Endothelial cell of umbilical vein (primary cell): ENCODE measurements around the gene C12orf50. TPM values are rescaled to one million over a fixed set of nuclear protein-coding genes. Genes with fewer than 3 reads are reported as not detected.

ENCODE experiments used
- BruUV-seq: library from RNA; stranded (reverse); fragments of 400-500 nt; replicated peaks from 2 replicates; lab custom pipeline; 2021; lab: Mats Ljungman, UMichigan
- CTCF ChIA-PET: fragments of 300-600, 350-600 bp; sonication (Branson Sonifier 250); formaldehyde crosslinking; loops from one replicate; lab custom pipeline; 2021; ENCODE audit warnings: antibody characterized with exemption, inconsistent platforms; lab: Charles Lee
- POLR2A ChIA-PET: fragments of 300-600, 350-600 bp; sonication (Branson Sonifier 250); formaldehyde crosslinking; loops from one replicate; lab custom pipeline; 2021; ENCODE audit warnings: antibody characterized with exemption, inconsistent platforms; lab: Charles Lee
- DNase-seq: peaks from one replicate; pipeline ENCODE4 v3.0.0-alpha.2; 2011; ENCODE audit warnings: low read depth, low spot score
- FAIRE-seq: peaks from 2 replicates; lab custom pipeline; 2011; peaks lifted over from hg19 to GRCh38; lab: Jason Lieb, UNC
- H2AFZ ChIP-seq: 2 replicates; pipeline ENCODE4 v1.6.0; 2012; ENCODE audit warnings: low read depth, low read length, control low read depth, inconsistent platforms
- H3K27ac ChIP-seq: 2 replicates; pipeline ENCODE4 v1.5.1; 2011; ENCODE audit warnings: low read depth, mild to moderate bottlenecking, control low read depth, low read length, moderate library complexity; ENCODE audit not compliant: insufficient read depth
- H3K27me3 ChIP-seq, 2 experiments: 2 replicates each; pipeline versions ENCODE4 v1.6.0 to v1.6.1; 2011; ENCODE audit warnings: low read length in 2 of 2, mixed read lengths in 1 of 2; ENCODE audit not compliant: control insufficient read depth in 2 of 2, insufficient read depth in 2 of 2
- H3K36me3 ChIP-seq, 2 experiments: 2 replicates in 1 of 2; 3 replicates in 1 of 2; pipeline ENCODE4 v1.5.1; 2011; ENCODE audit warnings: low read length in 2 of 2, mild to moderate bottlenecking in 1 of 2, moderate library complexity in 1 of 2; ENCODE audit not compliant: control insufficient read depth in 2 of 2, insufficient read depth in 2 of 2; ENCODE audit errors: extremely low read depth in 1 of 2
- H3K4me1 ChIP-seq: 3 replicates; pipeline ENCODE4 v1.5.1; 2011; ENCODE audit warnings: mild to moderate bottlenecking, low read length; ENCODE audit not compliant: control insufficient read depth, insufficient read depth; ENCODE audit errors: extremely low read depth
- H3K4me2 ChIP-seq: 2 replicates; pipeline ENCODE4 v1.6.1; 2011; ENCODE audit warnings: low read length, control low read depth, mixed read lengths; ENCODE audit not compliant: insufficient read depth
- H3K4me3 ChIP-seq, 3 experiments: fragments of 200-600 bp in 1 of 3; sonication (generic), shearing (Covaris generic) in 1 of 3; replicated peaks in 1 of 3; 2 replicates each; pipeline ENCODE4 v1.5.1; 2011 to 2016; ENCODE audit warnings: control low read depth in 3 of 3, low read length in 3 of 3, mild to moderate bottlenecking in 2 of 3, inconsistent platforms in 1 of 3, low read depth in 1 of 3, moderate library complexity in 1 of 3; ENCODE audit not compliant: insufficient read depth in 1 of 3
- H3K79me2 ChIP-seq: 2 replicates; pipeline ENCODE4 v1.6.0; 2012; ENCODE audit warnings: low read length, inconsistent platforms; ENCODE audit not compliant: control insufficient read depth, insufficient read depth
- H3K9ac ChIP-seq: replicated peaks from 2 replicates; pipeline ENCODE3; 2011; ENCODE audit warnings: low read length, control low read depth; ENCODE audit not compliant: insufficient read depth; ENCODE audit errors: extremely low read depth
- H3K9me1 ChIP-seq: replicated peaks from 3 replicates; pipeline ENCODE4 v1.6.0; 2011; ENCODE audit warnings: mild to moderate bottlenecking, low read length; ENCODE audit not compliant: control insufficient read depth, insufficient read depth; ENCODE audit errors: extremely low read depth
- H3K9me3 ChIP-seq: replicated peaks from 2 replicates; pipeline ENCODE4 v1.5.1; 2012; ENCODE audit warnings: low read length, inconsistent platforms; ENCODE audit not compliant: control insufficient read depth, insufficient read depth
- H4K20me1 ChIP-seq: replicated peaks from 2 replicates; pipeline ENCODE3; 2011; ENCODE audit warnings: mild to moderate bottlenecking, low read length; ENCODE audit not compliant: control insufficient read depth, insufficient read depth; ENCODE audit errors: extremely low read depth
- CTCF ChIP-seq, 2 donors: IDR thresholded peaks; 1 replicate in 1 of 2; 2 replicates in 1 of 2; pipeline ENCODE4 v1.5.1; 2011; ENCODE audit warnings: low read length in 2 of 2, mild to moderate bottlenecking in 2 of 2, moderate library complexity in 2 of 2, control low read depth in 1 of 2, inconsistent platforms in 1 of 2, low read depth in 1 of 2; ENCODE audit not compliant: insufficient read depth in 1 of 2; ENCODE audit errors: extremely low read depth in 1 of 2
- EZH2 ChIP-seq: IDR thresholded peaks from 2 replicates; pipeline ENCODE4 v1.6.1; 2012; ENCODE audit warnings: borderline replicate concordance, low read depth, mild to moderate bottlenecking, moderate library complexity, low read length, inconsistent platforms; ENCODE audit not compliant: severe bottlenecking
- FOS ChIP-seq: IDR thresholded peaks from 2 replicates; pipeline ENCODE4 v1.6.1; 2011; ENCODE audit warnings: mild to moderate bottlenecking, low read length, moderate library complexity, borderline replicate concordance; ENCODE audit not compliant: insufficient read depth
- GATA2 ChIP-seq: IDR thresholded peaks from 2 replicates; pipeline ENCODE4 v1.7.0; 2011; ENCODE audit warnings: low read depth, mild to moderate bottlenecking, moderate library complexity, mixed read lengths, low read length; ENCODE audit not compliant: insufficient read length, insufficient read depth
- JUN ChIP-seq: IDR thresholded peaks from 2 replicates; pipeline ENCODE4 v1.6.1; 2011; ENCODE audit warnings: borderline replicate concordance, low read depth; ENCODE audit not compliant: insufficient read length, insufficient read depth
- MAX ChIP-seq: IDR thresholded peaks from 2 replicates; pipeline ENCODE4 v1.6.1; 2011; ENCODE audit not compliant: insufficient read depth, insufficient read length
- MYC ChIP-seq: IDR thresholded peaks from one replicate; pipeline ENCODE4 v1.6.1; 2011; ENCODE audit warnings: mild to moderate bottlenecking, low read depth, low read length
- POLR2A ChIP-seq: IDR thresholded peaks from 2 replicates; pipeline ENCODE4 v1.6.1; 2012; ENCODE audit warnings: low read depth, mild to moderate bottlenecking, control low read depth, low read length
- POLR2AphosphoS5 ChIP-seq: IDR thresholded peaks from 2 replicates; pipeline ENCODE4 v1.6.1; 2012; ENCODE audit warnings: low read depth, mild to moderate bottlenecking, control low read depth, low read length, moderate library complexity; ENCODE audit not compliant: insufficient read depth
- dilution Hi-C: fragments of 300-500 bp; cut with MboI; formaldehyde crosslinking; loops from one replicate; pipeline ENCODE4 v1.15.0; 2019; ENCODE audit warnings: low sequenced_read_pairs; ENCODE audit not compliant: extremely low pct_ligation_motif_present
- intact Hi-C: fragments of 100-400 bp; cut with micrococcal nuclease; formaldehyde crosslinking; loops from one replicate; pipeline ENCODE4 v1.10.0; 2022
- polyA plus RNA-seq, 4 experiments: library from polyadenylated mRNA; depleted of rRNA in 3 of 4; stranded (reverse) in 3 of 4; unstranded in 1 of 4; fragments of >200 nt; gene quantifications; 2 replicates each; pipeline versions ENCODE4 v1.2.1 to v1.2.3, GENCODE V29; 2011 to 2012; ENCODE audit warnings: missing spikeins in 1 of 4
- total RNA-seq: library from RNA; stranded (reverse); gene quantifications from 2 replicates; pipeline ENCODE4 v1.2.3, GENCODE V29; 2021

Gene C12orf50
- total and polyA plus RNA-seq, 2 donors (not counting 3 experiments of a cell fraction or from before 2014, with no cell fraction given): 0.31 TPM; not detected in 1

DNA sequence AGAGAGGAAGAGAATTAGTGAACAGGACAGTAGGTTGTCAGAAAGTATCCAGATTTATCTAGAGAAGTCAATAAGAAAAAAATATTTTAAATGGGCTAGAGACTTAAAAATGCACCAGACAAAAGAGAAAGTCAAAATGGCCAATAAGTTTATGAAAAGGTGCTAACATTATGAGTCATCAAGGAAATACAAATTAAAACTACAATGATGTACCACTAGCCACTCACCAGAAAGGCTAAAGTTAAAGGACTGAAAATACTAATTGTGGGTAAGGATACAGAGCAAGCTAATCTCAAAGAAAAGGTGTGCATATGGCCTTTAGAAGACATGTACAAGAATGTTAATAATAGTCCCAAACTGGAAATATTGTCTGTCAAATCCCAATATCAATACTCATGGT lies 37.7 kb downstream of the C12orf50 start:
- intact Hi-C loops: no loop called here
- ChIA-PET CTCF (no interaction called here), POLR2A (no interaction called here)
- no peak overlapping the region for H3K4me2 ChIP-seq
- dilution Hi-C loops: no loop called here
- FAIRE-seq (no peak), DNase-seq (no peak)
- H3K36me3 ChIP-seq: no peaks in the 10 kb centered on the region
- no peaks in the 10 kb centered on the region for H3K4me1 ChIP-seq
- no peak overlapping the region for H2AFZ ChIP-seq
- H3K9me3 ChIP-seq: no peaks in the 10 kb centered on the region
- no peaks in the 10 kb centered on the region for H3K79me2 ChIP-seq
- no peaks in the 10 kb centered on the region for H3K9me1 ChIP-seq
- no peak overlapping the region for H3K9ac ChIP-seq
- peaks cover 0 to 2% of the 10 kb centered on the region in 2 experiments for H3K27me3 ChIP-seq
- no peaks in the 10 kb centered on the region for H4K20me1 ChIP-seq
- no TSS peak for BruUV-seq
- TF ChIP-seq POLR2A (no peak), POLR2AphosphoS5 (no peak), GATA2 (no peak), MYC (no peak), FOS (no peak), CTCF (IDR thresholded peaks at IDR 0.05; ENCODE audit: extremely low read depth in 1 of 2, insufficient read depth in 1 of 2, low read depth in 1 of 2, low read length in 2 of 2) (no peak), MAX (no peak), JUN (no peak), EZH2 (no peak)
- H3K4me3 ChIP-seq: no peak overlapping the region
- H3K27ac ChIP-seq: no peak overlapping the region
